Activated naive CD8-positive, alpha-beta T cell treated with anti-CD3 and anti-CD28 coated beads for 36 hours (primary cell): Measurements from ENCODE around the gene CD300H. TPM values are rescaled to one million over a fixed set of nuclear protein-coding genes. Genes with fewer than 3 reads are reported as not detected.

Experiments used
- DNase-seq: peaks from one replicate; pipeline ENCODE4 v3.0.0; 2021
- H3K27ac Mint-ChIP-seq: one replicate; pipeline ENCODE4 v1.8.0; 2022; ENCODE audit warnings: mild to moderate bottlenecking, moderate library complexity, mixed read lengths
- H3K27me3 Mint-ChIP-seq: one replicate; pipeline ENCODE4 v1.8.0; 2022; ENCODE audit warnings: mild to moderate bottlenecking, mixed read lengths
- H3K36me3 Mint-ChIP-seq: one replicate; pipeline ENCODE4 v1.8.0; 2021; ENCODE audit warnings: mild to moderate bottlenecking, mixed read lengths
- H3K4me1 Mint-ChIP-seq: one replicate; pipeline ENCODE4 v1.8.0; 2021; ENCODE audit warnings: mixed read lengths
- H3K4me3 Mint-ChIP-seq: one replicate; pipeline ENCODE4 v1.8.0; 2022; ENCODE audit warnings: mild to moderate bottlenecking, moderate library complexity, mixed read lengths
- H3K9me3 Mint-ChIP-seq: one replicate; pipeline ENCODE4 v1.8.0; 2022; ENCODE audit warnings: mixed read lengths
- total RNA-seq, 2 experiments: library from RNA; stranded (reverse); gene quantifications; one replicate each; pipeline ENCODE4 v1.2.3, GENCODE V29; 2021

The CD300H gene
- total RNA-seq, 2 experiments from 2014 or later = not detected

DNA sequence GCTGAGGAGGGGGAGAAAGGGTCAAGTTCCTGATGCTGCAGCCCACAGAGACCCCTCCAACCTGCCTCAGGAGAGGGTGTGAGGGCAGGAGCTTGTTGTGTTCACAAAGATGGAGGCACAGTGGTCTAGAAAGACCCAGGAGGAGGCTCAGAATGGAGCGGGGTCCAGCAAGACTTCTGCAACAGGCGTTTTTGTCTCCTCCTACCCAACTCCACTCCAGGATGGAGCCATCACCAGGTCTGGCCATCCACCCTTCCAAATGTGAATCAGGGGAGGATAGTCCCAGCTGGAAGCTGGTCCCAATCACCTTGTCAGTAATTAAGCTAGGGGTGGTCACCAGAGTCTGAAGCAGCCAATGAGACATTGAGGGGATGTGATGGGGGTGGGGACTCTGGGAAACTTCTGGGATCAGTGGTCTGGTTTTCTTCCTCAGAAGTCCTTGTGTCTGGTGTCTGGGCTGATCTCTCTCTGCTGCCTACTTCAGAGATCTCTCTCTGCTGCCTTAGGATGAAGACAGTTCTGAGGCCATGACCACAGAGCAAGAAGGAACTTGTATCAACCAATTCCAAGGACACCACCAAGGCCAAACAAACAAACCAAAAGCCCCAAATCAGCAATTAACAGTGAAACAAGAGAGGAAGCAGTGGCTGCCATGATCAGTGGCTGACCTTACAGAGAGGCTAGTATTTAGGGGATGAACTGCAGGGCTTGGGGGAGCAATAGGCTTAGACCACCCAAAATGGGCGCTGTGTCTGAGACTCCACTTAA, 50.6 kb downstream of the CD300H start:
- H3K4me3 Mint-ChIP-seq = no peak overlapping the region
- no peak for DNase-seq
- peaks cover 26% of the 10 kb centered on the region for H3K4me1 Mint-ChIP-seq
- no peak overlapping the region for H3K27ac Mint-ChIP-seq
- peaks cover 23% of the 10 kb centered on the region for H3K9me3 Mint-ChIP-seq
- peaks cover 40% of the 10 kb centered on the region for H3K27me3 Mint-ChIP-seq
- peaks cover 17% of the 10 kb centered on the region for H3K36me3 Mint-ChIP-seq

DNA sequence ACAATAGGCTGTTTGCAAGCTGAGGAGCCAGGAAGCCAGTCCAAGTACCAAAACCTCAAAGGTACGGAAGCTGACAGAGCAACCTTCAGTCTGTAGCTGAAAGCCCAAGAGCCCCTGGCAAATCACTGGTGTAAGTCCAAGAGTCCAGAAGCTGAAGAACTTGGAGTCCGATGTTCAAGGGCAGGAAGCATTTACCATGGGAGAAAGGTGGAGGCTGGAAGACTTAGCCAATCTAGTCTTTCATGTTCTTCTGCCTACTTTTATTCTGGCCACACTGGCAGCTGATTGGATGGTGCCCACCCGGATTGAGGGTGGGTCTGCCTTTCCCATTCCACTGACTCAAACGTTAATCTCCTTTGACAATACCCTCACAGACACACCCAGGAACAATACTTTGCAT, 51.4 kb downstream of the CD300H start:
- H3K27me3 Mint-ChIP-seq = peaks cover 36% of the 10 kb centered on the region
- no peak overlapping the region for H3K27ac Mint-ChIP-seq
- peaks cover 23% of the 10 kb centered on the region for H3K9me3 Mint-ChIP-seq
- no peak for DNase-seq
- H3K4me3 Mint-ChIP-seq = no peak overlapping the region
- H3K4me1 Mint-ChIP-seq = peaks cover 22% of the 10 kb centered on the region
- peaks cover 19% of the 10 kb centered on the region for H3K36me3 Mint-ChIP-seq

DNA sequence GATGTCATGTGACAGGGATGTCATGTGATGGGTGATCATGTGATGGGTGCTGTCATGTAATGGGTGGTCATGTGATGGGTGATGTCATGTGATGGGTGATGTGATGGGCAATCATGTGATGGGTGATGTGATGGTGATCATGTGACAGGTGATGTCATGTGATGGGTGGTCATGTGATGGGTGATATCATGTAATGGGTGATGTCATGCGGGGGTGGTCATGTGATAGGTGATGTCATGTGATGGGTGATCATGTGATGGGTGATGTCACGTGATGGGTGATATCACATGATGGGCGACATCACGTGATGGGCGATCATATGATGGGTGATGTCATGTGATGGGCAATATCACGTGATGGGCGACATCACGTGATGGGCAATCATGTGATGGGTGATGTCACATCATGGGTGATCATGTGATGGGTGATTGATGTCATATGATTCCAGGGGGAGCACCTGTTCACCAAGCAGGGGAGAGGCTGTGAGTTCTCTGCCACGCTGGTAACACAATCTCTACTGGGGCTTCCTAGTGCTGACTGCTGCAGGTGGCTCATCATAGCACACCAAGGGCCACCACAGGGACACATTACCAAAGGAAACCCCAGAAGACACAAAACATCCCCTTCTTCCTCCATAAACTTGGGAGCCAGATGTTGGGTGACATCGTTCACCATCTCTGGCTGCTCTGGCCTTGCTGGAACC, 52.5 kb downstream of the CD300H start:
- H3K27ac Mint-ChIP-seq = peak overlapping the region; percentile 90
- peak overlapping the region; percentile 35 for H3K4me3 Mint-ChIP-seq
- peaks cover 23% of the 10 kb centered on the region for H3K9me3 Mint-ChIP-seq
- H3K4me1 Mint-ChIP-seq = peaks cover 22% of the 10 kb centered on the region
- no peak for DNase-seq
- peaks cover 34% of the 10 kb centered on the region for H3K27me3 Mint-ChIP-seq
- H3K36me3 Mint-ChIP-seq = peaks cover 19% of the 10 kb centered on the region

DNA sequence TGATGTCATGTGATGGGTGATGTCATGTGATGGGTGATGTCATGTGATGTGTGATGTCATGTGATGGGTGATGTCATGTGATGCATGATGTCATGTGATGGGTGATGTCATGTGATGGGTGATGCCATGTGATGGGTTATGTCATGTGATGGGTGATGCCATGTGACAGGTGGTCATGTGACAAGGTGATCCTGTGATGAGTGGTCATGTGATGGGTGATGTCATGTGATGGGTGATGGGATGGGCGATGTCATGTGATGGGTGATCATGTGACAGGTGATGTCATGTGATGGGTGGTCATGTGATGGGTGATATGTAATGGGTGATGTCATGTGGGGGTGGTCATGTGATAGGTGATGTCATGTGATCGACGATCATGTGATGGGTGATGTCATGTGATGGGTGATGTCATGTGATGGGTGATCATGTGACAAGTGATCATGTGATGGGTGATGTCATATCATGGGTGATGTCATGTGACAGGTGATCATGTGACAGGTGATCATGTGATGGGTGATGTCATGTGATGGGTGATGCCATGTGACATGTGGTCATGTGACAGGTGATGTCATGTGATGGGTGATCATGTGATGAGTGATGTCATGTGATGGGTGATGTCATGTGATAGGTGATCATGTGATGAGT, 53.2 kb downstream of the CD300H start:
- Mint-ChIP-seq H3K9me3 (peaks cover 18% of the 10 kb centered on the region), H3K36me3 (peaks cover 19% of the 10 kb centered on the region), H3K27ac (peak overlapping the region; percentile 90), H3K4me3 (peak overlapping the region; percentile 35), H3K27me3 (peaks cover 34% of the 10 kb centered on the region), H3K4me1 (peaks cover 22% of the 10 kb centered on the region)
- DNase-seq = peak; percentile 64

DNA sequence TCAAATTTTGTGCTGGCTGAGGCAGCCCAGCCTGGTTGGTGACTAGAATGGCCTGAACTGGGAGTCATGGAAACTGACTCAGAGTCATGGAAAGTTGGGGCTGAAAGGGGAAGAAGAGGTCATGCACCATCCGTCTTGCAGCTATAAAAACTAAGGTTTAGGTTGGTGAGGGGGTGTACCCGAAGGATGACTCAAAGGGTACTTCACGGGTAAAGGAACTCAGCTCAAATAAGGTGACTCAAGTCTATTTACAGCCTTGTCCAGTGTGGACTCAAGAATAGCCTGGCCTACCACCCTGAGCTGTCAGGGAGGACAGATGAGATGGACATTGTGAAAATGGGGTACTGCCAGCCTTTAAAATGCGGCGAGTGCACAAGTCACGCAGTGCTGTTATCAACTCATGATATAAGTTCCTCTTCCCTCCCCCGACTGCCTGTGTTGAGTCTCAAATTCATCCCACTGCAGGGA, 54.7 kb downstream of the CD300H start:
- Mint-ChIP-seq H3K9me3 (peaks cover 15% of the 10 kb centered on the region), H3K27ac (peak overlapping the region; percentile 87), H3K27me3 (peaks cover 24% of the 10 kb centered on the region), H3K4me3 (no peak overlapping the region), H3K36me3 (peaks cover 17% of the 10 kb centered on the region), H3K4me1 (peaks cover 22% of the 10 kb centered on the region)
- DNase-seq = peak; percentile 65

DNA sequence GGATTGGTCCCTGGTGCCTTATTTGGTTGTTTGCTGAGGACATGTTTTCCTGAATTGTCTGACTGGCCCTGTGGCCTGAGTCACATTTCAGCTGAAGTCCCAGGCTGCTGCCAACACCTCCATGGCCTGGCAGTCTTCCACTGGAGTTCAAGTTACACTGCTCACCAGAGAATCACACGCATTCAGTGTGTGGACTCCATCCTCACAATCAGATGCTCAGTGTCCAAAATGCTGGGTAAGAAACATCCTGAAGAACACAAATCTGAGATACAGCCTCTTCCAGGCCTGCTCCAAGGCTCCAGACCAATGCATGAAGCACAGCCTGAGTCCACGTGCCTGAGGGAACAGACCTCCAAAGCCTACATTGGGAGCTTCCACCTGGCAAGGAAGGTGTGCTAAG, 55.3 kb downstream of the CD300H start:
- peaks cover 22% of the 10 kb centered on the region for H3K27me3 Mint-ChIP-seq
- peaks cover 17% of the 10 kb centered on the region for H3K36me3 Mint-ChIP-seq
- peak overlapping the region; percentile 87 for H3K27ac Mint-ChIP-seq

More for the DNA sequence above, 55.3 kb downstream of the CD300H start:
- DNase-seq = no peak
- H3K9me3 Mint-ChIP-seq = peaks cover 15% of the 10 kb centered on the region
- H3K4me3 Mint-ChIP-seq = no peak overlapping the region
- H3K4me1 Mint-ChIP-seq = peaks cover 22% of the 10 kb centered on the region

Other genes starting within 250 kb of the CD300H start
- gene KIF19, start 241.3 kb downstream of the CD300H start, total RNA-seq = under 1 TPM in 1 of 2 experiments, not detected in 1; 0.08 TPM
- gene BTBD17, start 205.6 kb downstream of the CD300H start, total RNA-seq = not detected
- not detected for gene GPR142, start 200.0 kb downstream of the CD300H start, total RNA-seq
- gene GPRC5C, start 135.4 kb downstream of the CD300H start, total RNA-seq = 1 to 10 TPM in 1 of 2 experiments, under 1 TPM in 1; 0.66 to 2.1 TPM
- 1 to 10 TPM; 4.4 to 5.6 TPM for gene CD300A, start 100.9 kb downstream of the CD300H start, total RNA-seq
- not detected for gene CD300LB, start 36.0 kb downstream of the CD300H start, total RNA-seq
- gene CD300C, start 21.4 kb downstream of the CD300H start, total RNA-seq = not detected
- gene CD300LD, start 24.8 kb upstream of the CD300H start, total RNA-seq = not detected
- gene CD300E, start 56.2 kb upstream of the CD300H start, total RNA-seq = not detected
- not detected for gene CD300LF, start 145.4 kb upstream of the CD300H start, total RNA-seq
- 1 to 10 TPM; 1.8 TPM for gene RAB37, start 169.7 kb upstream of the CD300H start, total RNA-seq
- 100 to 1,000 TPM; 124 to 127 TPM for gene NHERF1, start 181.1 kb upstream of the CD300H start, total RNA-seq
- gene NAT9, start 208.8 kb upstream of the CD300H start, total RNA-seq = 10 to 100 TPM; 39.9 to 41.6 TPM